CD4-positive, alpha-beta T cell treated with Interleukin-17A for 4 hours (primary cell): ENCODE results near the gene OGFR.

Source experiments
- DNase-seq: peaks from one replicate; pipeline ENCODE4 v3.0.0-alpha.2; 2020; ENCODE audit warnings: mixed read lengths

Gene OGFR

DNA sequence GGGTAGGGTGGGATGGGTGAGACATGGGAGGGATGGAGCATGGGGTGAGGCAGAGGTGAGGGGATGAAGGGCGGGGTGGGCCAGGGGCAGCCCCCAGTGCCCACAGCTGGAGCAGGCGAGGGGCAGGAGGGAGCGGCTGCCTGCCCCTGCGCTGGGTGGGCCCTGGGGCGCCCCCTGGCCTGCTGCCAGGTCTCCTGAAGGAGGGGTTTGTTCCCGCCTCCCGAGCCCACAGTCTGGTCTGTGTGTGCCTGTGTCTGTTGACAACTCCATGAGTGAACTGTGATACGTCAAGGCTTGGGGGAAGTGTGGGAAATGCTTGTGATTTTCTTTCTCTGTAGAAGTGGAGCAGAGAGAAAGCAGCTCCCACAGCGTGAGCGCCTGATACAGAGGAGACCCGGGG lies 19.2 kb upstream of the OGFR start:
- DNase-seq = no peak

- no peak for DNase-seq
Measured at GRCh38 chr20:62786157-62786556, 18.5 kb upstream of the OGFR start.

- no peak for DNase-seq
Measured at GRCh38 chr20:62787321-62787720, 17.3 kb upstream of the OGFR start.

- DNase-seq = no peak
Measured at GRCh38 chr20:62787866-62788265, 16.8 kb upstream of the OGFR start.

- no peak for DNase-seq
Measured at GRCh38 chr20:62788607-62789006, 16.0 kb upstream of the OGFR start.

DNA sequence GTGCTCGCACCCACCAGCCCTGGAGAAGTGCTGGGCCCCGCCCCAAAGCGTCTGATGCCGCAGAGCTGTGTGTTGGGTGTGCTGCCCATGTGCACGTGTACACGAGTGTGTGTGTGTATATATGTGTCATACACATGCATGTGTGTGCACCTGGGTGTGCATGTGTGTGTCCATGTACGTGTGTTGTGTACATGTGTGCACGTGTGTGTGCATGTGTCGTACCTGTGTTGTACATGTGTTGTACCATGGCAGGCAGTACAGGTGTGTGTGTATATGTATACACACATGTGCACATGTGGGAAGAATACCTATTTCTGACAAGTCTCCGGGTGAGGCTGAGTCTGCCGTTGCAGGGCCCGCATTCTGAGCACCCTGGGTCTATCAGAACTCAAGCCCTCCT lies 14.6 kb upstream of the OGFR start:
- no peak for DNase-seq

- DNase-seq = peak; percentile 82
Measured at GRCh38 chr20:62791301-62792181, 13.1 kb upstream of the OGFR start.

DNA sequence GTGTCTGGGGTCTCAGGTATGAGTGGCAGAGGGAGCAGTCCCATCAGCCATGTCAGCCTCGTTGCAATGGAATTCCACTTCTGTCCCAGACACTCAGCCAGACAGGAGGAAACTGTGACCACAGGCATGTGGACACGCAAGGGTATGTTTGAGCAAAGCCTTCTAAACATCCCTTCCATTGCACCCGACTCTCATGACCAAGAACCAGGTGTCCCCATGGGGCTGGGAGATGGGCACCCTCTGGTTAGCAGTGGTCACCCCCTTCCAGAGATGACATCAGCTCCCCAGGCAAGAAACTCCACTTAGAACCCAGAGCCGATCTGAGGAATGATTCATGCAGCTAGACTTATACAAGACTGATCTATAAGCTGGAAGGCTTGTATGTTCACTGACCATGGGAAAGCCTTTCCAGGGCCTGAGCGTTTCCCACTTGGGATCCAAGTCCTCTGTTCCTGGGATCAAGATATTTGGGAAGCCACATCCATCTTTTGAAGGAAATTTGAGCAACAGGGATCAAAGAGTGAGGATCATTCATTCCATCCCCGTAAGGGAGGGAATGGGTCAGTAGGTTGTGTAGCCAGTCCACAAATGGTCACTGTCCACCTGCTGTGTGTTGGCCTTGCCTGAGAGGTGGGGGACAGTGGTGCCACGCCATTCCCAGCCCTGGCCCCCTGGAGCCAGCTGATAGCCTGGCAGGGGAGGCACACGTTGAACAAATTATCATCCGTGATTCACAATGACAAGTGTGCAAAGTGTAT lies 12.3 kb upstream of the OGFR start:
- no peak for DNase-seq

GRCh38 chr20:62792940-62793756 lies 11.5 kb upstream of the OGFR start:
- peak; percentile 23 for DNase-seq

GRCh38 chr20:62793757-62794006 lies 11.0 kb upstream of the OGFR start:
- DNase-seq = no peak

DNA sequence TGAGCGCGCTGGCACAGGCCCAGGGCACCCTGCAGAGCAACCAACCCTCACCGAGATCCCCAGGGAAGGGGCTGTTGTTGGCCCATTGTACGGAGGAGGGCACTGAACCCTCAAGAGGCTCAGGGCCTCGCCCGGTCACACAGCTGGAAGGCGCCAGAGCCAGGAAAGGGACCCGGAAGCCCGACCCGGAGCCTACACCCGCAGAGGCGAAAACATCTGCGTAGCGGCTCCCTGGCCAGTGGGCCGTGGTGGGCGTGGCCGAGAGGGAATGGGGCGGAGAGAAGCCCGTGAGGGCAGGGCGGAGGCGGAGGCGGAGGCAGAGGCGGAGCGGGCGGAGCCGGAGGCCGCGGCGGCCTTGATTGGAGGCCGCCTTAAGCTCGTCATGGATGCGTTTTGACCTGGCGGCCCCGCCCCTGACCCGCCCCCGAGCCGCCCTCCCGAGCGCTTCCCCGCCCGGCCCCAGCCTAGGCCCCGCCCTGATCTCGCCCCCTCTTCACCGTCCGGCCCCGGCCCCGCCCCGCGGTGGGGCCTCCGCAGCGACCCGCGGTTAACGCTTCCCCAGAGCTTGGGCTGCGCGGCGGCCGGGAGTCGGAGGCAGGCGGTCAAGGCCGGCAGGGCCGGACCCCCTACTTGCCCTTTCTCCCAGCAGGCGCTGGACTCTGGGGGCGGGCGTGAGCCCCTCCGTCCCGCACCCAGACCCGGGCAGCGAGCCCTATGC lies 10.5 kb upstream of the OGFR start:
- DNase-seq = peak; percentile 98

DNA sequence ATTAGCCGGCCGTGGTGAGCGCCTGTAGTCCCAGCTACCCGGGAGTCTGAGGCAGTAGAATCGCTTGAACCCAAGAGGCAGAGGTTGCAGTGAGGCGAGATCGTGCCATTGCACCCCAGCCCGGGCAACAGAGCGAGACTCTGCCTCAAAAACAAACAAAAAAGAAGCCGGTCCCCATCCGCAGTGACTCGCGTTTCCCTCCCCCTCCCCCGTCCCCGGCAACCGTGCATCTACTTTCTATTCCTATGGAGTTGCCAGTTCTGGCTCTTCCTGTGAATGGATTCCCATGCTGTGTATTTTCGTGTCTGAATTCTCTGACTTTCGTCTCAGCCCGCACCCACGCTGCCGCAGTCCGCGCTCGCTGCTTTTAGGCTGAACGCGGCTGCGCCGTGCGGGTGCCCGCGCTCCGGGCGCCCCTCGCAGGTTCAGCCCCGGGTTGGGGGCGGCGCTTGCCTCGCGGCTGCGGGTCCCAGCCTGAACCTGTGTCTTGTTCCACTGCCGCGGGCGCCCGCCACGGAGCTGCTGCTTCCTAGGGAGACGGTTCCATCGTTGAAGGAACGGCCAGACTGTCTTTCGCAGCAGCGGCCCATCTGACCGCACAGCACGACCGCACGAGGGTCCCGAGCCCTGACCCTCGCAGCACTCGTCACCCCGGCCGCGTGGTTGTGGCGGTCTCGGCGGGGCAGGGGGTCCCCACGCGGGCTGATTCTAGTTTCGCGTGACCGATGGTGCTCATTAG lies 9.4 kb upstream of the OGFR start:
- peak; percentile 80 for DNase-seq

- no peak for DNase-seq
Measured at GRCh38 chr20:62796699-62797491, 7.7 kb upstream of the OGFR start.

DNA sequence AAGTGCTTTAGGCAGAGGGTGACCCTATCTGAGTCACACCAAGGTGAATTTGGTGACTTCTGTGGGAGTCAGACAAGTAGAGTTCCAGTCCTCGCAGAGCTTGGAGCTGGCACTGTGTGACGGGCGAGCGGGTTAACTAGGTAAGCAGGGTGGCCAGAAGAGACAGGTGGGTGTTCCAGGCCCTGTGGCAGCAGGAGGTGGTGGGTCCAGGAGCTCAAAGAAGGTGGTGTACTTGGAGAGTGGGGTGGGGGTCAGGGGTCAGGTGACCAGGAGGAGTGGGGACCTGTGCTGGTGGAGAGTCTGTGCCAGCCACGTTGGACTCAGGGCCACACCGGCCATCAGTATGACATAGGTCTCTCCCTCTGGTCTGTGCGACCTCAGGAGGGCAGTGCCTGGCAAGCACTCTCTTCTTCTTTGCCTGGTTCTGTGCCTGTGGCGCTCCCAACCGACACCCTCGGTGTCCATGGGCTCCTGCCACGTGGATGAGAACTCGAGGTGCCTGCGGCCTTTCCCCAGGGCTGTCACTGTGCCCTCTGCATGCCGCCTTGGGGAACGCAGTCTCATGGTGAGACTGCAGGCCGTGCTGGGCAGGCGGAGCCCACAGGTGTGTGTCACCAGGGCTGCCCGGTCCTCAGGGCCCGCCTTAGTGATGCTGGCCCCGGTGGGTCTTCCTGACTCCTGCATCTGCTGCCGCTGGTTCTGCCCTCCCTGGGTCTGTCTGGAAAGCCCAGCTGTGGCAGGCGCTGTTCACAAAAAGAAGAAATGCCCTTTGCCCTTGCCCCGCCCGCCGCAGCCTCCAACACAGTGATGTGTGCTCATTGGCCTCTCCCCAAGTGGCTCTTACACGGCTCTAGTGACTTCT lies 6.7 kb upstream of the OGFR start:
- DNase-seq = no peak

DNA sequence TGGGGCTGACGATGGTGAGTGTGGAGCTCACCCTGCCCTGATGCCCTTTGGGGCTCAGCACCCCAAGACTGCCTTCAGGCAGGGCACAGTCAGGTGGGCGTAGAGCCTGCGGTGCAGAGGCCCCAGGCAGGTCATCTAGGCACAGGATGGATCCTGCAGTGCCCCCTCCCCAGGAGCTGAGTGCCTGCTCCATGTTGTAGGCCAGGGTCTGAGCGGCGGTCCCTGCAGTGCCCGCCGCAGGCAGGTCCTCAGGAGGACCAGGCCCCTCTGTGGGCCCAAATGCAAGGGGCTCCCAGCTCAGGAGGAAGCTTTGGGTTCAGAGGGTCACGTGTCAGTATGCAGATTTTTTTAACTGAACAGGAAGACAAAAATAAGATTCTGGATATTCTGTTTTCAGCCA lies 5.6 kb upstream of the OGFR start:
- DNase-seq = no peak

DNA sequence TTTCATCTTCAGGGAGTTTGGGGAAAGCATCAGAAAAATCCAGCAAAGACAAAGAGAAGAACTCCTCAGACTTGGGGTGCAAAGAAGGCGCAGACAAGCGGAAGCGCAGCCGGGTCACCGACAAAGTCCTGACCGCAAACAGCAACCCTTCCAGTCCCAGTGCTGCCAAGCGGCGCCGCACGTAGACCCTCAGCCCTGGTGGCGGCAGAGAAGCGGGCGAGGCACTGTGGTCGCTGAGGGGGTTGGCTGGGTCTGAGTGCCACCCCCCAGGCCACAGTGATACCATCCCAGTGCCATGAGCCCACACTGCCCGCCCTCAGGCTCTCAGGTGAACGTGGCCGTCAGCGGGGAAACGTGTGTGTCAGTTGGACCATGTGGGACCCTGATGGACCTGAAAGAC lies 5.2 kb upstream of the OGFR start:
- no peak for DNase-seq

DNA sequence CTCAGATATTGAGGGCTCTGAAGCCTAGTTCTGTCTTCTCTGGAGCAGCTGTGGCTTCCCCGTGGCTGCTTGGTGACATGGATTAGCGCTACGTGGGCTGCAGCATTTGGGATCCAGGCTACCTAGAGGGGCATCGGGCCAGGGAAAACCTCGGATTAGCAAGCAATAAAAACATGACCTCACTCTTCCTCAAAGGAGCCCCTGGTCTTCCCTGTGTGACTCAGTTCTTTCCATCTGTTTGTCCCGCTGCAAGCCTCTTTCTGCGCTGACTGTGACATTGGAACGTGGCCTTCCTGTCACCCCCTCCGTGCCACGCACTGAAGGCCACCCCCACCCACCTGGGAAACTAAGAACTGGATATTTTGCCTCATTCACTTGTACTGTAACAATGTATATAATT lies 4.8 kb upstream of the OGFR start:
- DNase-seq = no peak

DNA sequence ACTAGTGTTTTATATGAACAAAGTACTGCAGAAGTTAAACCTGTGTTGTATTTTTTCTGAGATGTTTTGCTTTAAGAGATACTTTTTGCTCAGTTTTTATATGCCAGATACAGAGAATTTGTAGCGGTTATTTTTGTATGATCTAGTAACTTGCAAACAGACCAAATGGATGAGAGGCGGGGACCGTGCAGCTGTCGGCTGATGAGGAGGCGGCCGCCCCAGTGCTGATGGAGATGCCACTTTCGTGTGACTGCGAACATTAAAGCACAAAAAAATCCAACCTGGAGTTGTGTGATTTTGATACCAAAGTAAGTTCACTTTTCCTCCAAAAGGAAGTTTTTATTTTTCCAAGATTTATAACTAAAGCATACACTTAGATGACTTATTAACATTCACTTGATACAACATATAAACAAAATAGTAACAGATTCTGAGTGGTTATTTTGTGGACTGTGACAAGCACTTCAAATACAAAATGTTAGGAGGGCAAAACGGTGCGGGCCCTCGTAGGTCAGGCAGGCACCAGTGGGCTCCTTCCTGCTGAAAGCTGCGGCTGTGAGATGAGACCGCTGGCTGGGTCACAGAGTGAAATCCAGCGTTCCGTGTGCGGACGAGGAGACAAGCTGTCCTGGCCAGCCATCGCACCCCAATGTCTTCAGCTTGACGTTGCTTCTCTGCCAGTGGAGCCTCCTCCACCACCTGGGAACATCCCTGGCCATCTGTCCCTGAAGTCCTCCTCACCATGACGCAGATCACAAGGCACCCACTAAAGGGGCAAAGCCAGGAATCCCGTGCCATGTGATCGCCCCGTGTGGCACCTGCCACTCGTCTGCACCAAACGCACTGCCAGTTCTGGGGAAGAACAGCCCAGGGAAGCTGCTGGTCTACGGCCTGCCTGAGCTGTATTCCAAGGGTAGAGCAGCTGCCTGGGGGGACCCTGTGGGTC lies 4.0 kb upstream of the OGFR start:
- DNase-seq = no peak
